Measurements from ENCODE around the gene CA11.

- TF ChIP-seq TAF1 (IDR thresholded peaks at IDR 0.05; ENCODE audit: low read depth, low read length) (no peak), SPI1 (IDR thresholded peaks at IDR 0.05; ENCODE audit: low read depth, low read length) (no peak), POLR2A (IDR thresholded peaks at IDR 0.05; ENCODE audit: low read depth, low read length) (no peak), POU2F2 (IDR thresholded peaks at IDR 0.05; ENCODE audit: low read depth, low read length) (no peak), POLR2AphosphoS5 (IDR thresholded peaks at IDR 0.05; ENCODE audit: low read depth, low read length) (no peak)
Observed at GRCh38 chr19:48607359-48607755, 38.6 kb downstream of the CA11 start.

All from GM12891 (cell line).